Mesothelial cell of epicardium (in vitro differentiated cells): ENCODE data around the gene ZIC1. TPM values are rescaled to one million over a fixed set of nuclear protein-coding genes. Genes with fewer than 3 reads are reported as not detected.

ENCODE experiments used
- DNase-seq, 2 experiments: peaks; one replicate each; pipeline ENCODE4 v3.0.0; 2021; ENCODE audit warnings: low spot score in 2 of 2; ENCODE audit not compliant: unreplicated experiment in 2 of 2
- H3K27ac Mint-ChIP-seq: 2 replicates; pipeline ENCODE4 v1.8.0; 2021; ENCODE audit warnings: mixed read lengths
- H3K27me3 Mint-ChIP-seq: 2 replicates; pipeline ENCODE4 v1.8.0; 2021; ENCODE audit warnings: low read depth, mixed read lengths
- H3K36me3 Mint-ChIP-seq: 2 replicates; pipeline ENCODE4 v1.8.0; 2021; ENCODE audit warnings: mixed read lengths
- H3K4me1 Mint-ChIP-seq: 2 replicates; pipeline ENCODE4 v1.8.0; 2021; ENCODE audit warnings: mixed read lengths
- H3K4me3 Mint-ChIP-seq: 2 replicates; pipeline ENCODE4 v1.8.0; 2021; ENCODE audit warnings: mild to moderate bottlenecking, moderate library complexity, mixed read lengths
- H3K9me3 Mint-ChIP-seq: 2 replicates; pipeline ENCODE4 v1.8.0; 2021; ENCODE audit warnings: mixed read lengths
- total RNA-seq: library from RNA; stranded (reverse); gene quantifications from 3 replicates; pipeline ENCODE4 v1.2.1, GENCODE V29; 2021
- TF ChIP-seq, protein P1 (sequence below): fragments of 200-600 bp; sonication (generic); IDR thresholded peaks from one replicate; pipeline ENCODE4 v1.5.0; 2021; ENCODE audit warnings: antibody characterized with exemption; ENCODE audit not compliant: unreplicated experiment

ZIC1 gene
- total RNA-seq, 1 donor from 2014 or later: 0.22 TPM

DNA sequence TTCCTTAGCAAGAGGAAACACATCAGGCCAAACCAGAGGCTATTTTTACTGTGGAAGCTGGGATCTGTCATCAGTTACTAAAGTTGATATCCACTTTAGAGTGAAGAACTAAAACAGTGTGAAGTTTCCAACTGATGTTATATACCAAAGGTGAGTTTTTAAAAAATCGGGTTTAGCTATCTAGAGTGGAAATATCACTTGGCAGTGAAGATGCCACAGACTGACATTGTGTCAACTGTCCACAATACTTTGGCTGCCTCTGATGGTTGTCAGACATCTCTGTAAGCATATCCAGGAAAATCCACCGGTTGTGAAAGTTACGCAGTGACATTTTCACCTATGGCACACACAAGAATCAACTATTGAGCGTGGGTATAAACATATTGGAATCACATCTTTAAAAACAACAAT is 9.2 kb downstream of the ZIC1 start:
- TF ChIP-seq, protein P1, sequence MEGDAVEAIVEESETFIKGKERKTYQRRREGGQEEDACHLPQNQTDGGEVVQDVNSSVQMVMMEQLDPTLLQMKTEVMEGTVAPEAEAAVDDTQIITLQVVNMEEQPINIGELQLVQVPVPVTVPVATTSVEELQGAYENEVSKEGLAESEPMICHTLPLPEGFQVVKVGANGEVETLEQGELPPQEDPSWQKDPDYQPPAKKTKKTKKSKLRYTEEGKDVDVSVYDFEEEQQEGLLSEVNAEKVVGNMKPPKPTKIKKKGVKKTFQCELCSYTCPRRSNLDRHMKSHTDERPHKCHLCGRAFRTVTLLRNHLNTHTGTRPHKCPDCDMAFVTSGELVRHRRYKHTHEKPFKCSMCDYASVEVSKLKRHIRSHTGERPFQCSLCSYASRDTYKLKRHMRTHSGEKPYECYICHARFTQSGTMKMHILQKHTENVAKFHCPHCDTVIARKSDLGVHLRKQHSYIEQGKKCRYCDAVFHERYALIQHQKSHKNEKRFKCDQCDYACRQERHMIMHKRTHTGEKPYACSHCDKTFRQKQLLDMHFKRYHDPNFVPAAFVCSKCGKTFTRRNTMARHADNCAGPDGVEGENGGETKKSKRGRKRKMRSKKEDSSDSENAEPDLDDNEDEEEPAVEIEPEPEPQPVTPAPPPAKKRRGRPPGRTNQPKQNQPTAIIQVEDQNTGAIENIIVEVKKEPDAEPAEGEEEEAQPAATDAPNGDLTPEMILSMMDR: no peak
- Mint-ChIP-seq H3K36me3 (no peaks in the 10 kb centered on the region), H3K27ac (no peak overlapping the region), H3K27me3 (peaks cover 98% of the 10 kb centered on the region), H3K9me3 (no peaks in the 10 kb centered on the region), H3K4me3 (no peak overlapping the region), H3K4me1 (peaks cover 17% of the 10 kb centered on the region)
- DNase-seq: no peak

DNA sequence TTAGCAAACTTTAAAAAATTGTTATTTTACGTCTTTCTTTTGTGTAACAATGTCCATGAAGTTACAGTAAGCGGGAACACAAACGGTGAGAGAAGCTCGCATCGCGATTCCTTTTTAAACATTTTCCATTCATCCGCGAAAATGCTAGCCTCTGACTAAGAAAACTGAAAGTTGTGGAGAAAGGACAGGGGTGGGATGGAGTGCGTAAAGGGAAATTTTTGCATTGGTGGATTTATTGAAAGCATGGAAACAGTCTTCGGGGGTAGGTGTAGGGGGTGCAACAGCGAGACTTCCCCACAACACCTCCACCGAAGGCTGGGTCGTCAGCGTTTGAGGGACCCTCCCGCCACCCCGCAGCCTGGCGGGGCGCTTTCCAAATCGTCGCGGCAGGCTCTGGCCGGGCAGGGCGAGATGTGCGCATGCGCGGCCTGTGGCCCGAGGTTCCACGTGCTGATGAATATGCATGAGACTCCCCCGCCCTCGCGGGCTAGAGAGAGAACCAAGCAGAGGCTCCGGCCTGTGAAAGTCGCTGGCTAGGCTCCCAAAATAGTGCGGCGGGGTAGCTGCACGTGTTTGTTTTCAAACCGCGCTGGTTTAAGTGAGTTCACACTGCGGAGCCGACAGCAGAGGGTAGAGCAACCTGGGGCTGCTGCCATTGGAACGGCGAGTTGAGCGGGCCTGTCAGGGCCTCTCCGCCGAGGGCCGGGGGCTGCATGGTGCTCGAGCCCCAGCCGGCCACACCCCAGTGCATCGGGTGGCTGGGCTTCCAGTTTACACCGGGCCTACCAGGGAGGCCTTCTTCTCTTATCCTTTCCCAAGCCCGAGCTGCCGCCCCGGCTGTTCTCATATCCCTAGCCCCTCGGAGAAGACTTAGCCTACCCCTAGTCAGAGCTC is 9.9 kb downstream of the ZIC1 start:
- peaks cover 16% of the 10 kb centered on the region for H3K4me1 Mint-ChIP-seq
- peak overlapping the region; percentile 30 for H3K27ac Mint-ChIP-seq
- no peaks in the 10 kb centered on the region for H3K9me3 Mint-ChIP-seq
- peaks cover 99% of the 10 kb centered on the region for H3K27me3 Mint-ChIP-seq
- no peaks in the 10 kb centered on the region for H3K36me3 Mint-ChIP-seq
- TF ChIP-seq, protein P1: no peak
- DNase-seq: peak in 1 of 2 experiments; percentile 81
- H3K4me3 Mint-ChIP-seq: peak overlapping the region; percentile 50

DNA sequence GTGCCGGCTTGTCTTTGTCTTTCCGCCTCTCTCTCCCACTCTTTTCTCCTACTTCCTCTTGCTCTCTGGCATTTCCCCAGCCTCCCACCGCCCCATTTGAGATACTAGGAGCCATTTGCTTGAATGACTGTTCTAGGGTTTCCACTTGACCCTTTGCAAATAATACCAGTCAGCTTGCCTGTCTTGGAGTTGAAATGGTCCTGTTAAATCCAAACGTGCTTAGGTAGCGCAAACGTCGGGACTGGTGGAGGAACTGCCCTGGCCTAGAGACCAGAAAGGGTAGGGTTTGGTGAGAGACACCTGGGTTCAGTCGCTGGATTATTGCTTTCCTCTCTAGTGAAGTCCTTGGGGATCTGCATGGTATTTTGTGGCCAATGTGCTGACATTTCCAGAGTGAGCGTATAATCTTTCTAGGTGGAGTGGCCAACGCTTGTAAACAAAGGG is 10.6 kb downstream of the ZIC1 start:
- peaks cover 16% of the 10 kb centered on the region for H3K4me1 Mint-ChIP-seq
- DNase-seq: no peak
- H3K27me3 Mint-ChIP-seq: peaks cover 99% of the 10 kb centered on the region
- H3K9me3 Mint-ChIP-seq: no peaks in the 10 kb centered on the region
- peak overlapping the region; percentile 50 for H3K4me3 Mint-ChIP-seq
- no peaks in the 10 kb centered on the region for H3K36me3 Mint-ChIP-seq
- no peak overlapping the region for H3K27ac Mint-ChIP-seq
- TF ChIP-seq, protein P1: no peak

DNA sequence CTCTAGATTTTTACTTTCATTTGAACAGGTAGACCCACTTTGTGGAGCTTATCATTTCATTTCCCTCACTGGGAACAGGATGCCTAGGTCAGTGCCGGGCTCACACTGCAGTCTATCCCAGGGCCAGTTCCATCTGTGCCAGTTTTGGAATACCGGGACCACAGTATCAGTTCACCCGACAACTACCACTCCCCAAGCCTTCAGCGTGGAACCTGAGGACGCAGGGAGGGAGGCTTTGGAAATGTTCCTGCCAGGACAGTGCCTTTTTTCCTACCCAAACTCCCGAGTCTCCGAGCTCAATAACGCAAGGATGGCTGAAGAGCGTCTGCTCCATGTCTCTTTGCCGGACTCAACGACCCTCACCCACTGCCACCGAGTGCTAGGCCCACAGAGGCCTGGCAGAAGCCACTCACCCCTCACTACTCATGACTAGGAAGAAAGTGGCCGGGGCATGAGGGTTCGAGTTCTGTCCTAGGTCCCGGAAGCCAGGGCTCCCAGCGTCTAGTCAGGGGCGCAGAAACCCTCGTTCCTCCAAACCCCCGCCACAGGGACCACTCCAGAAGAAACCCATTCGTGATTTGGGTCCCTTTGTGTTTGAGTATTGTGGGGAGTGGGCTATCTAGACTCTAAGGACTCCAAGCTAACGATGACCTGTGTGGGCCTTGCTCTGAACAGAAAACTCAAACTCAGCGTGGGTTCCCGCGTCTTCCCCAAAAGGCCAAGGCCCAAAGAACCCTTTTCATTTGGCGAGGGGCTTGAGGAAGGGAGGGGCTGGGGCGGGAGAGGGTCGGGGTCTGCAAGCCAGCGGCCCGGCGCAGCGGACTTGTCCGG is 11.4 kb downstream of the ZIC1 start:
- H3K9me3 Mint-ChIP-seq: no peaks in the 10 kb centered on the region
- no peak overlapping the region for H3K27ac Mint-ChIP-seq
- TF ChIP-seq, protein P1: no peak
- no peak overlapping the region for H3K4me3 Mint-ChIP-seq
- no peak for DNase-seq
- no peaks in the 10 kb centered on the region for H3K36me3 Mint-ChIP-seq
- H3K4me1 Mint-ChIP-seq: peaks cover 16% of the 10 kb centered on the region
- H3K27me3 Mint-ChIP-seq: peaks cover 99% of the 10 kb centered on the region

DNA sequence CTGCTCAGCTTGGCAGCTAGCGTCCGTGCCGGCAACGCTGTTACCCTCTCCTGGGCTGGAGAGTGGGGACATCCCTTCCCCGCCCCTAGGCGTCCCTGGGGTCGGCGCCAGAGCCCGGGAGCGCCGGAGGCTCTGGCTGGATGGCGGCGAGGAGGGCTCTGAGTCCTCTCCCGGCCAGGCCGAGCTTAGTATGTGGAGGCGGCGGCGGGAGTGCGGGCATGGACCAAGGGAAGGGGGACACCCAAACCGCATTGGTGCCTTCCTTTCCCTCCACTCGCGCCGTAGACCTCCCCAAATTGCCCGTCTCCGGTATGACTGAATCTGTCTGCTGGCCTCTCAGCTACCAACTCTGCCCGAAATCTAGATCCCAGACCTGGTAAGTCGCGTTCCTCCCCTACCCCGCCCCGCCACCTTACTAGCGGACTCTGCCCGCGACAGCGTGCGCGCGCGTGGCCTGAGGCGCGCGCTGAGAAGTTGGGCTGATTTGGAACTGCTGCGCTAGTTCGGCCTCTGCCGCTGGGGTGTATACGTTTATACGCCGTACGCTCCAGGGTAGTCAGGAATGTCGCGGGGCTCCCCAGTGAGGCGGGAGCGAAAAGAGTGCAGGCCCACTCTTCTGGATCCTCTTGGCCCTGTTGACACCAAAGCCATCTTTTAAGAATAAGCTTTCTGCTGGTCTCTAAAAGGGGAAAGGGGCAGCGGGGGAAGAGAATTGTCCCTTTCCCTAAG is 12.2 kb downstream of the ZIC1 start:
- H3K27ac Mint-ChIP-seq: no peak overlapping the region
- no peaks in the 10 kb centered on the region for H3K9me3 Mint-ChIP-seq
- DNase-seq: peak in 1 of 2 experiments; percentile 45
- no peaks in the 10 kb centered on the region for H3K36me3 Mint-ChIP-seq
- peaks cover 97% of the 10 kb centered on the region for H3K27me3 Mint-ChIP-seq
- peak overlapping the region; percentile 42 for H3K4me3 Mint-ChIP-seq
- TF ChIP-seq, protein P1: no peak
- H3K4me1 Mint-ChIP-seq: peaks cover 16% of the 10 kb centered on the region
